Fibroblast of lung (primary cell): ENCODE data around the gene EPM2AIP1.

Source experiments
- CTCF ChIP-seq, 2 donors: IDR thresholded peaks in 1 of 2; conservative IDR thresholded peaks in 1 of 2; 1 replicate in 1 of 2; 2 replicates in 1 of 2; pipeline ENCODE4 v1.5.1; 2011 to 2012; ENCODE audit warnings: low read length in 2 of 2, control low read depth in 1 of 2, inconsistent platforms in 1 of 2, low read depth in 1 of 2, mild to moderate bottlenecking in 1 of 2
- EZH2 ChIP-seq: IDR thresholded peaks from 2 replicates; pipeline ENCODE4 v1.5.1; 2012; ENCODE audit warnings: low read length, control low read depth, mild to moderate bottlenecking; ENCODE audit errors: missing control alignments

DNA sequence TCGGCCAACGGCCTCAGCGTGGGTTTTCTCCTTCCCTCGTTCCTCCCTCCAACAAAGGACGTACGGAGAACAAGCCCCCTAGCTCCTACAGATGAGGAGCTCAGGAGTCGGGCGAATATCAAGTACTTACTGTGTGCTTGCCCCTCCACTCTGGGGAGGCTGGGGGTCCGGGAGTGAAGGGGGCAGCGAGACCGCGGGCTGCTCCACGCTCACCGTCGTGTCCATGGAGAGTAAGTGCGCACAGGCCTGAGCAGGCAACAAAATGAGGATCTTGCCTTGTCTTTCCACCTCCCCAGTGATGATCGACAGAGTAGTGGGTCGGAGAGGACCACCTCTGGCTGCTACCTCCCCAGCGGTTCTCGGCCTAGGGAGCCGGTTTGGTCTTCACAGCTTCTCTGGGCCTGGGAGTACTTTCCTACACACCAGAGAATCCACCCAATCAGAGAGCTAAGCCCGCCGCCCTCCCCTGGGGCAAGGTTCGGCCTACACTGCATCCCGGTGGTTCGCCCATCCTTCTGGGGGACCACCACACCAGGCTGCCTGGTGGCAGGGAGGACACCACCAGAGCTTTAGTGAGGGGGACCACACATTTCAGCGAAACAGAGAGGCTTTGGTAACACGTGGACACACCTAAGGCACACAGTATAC lies 47.5 kb downstream of the EPM2AIP1 start:
- TF ChIP-seq CTCF (conservative IDR thresholded peaks at IDR 0.05 in 1 of 2, IDR thresholded peaks at IDR 0.05 in 1 of 2; ENCODE audit: low read depth in 1 of 2, low read length in 2 of 2) (no peak), EZH2 (no peak)
